IMR-90 (cell line): ENCODE measurements around the gene CREB3L1.

Experiments used
- CEBPB ChIP-seq: IDR thresholded peaks from 2 replicates; pipeline ENCODE4 v1.6.1; 2012; ENCODE audit warnings: low read depth, low read length, improper control_type of control experiment
- CHD1 ChIP-seq: IDR thresholded peaks from 2 replicates; pipeline ENCODE4 v1.6.1; 2012; ENCODE audit warnings: low read depth, low read length, improper control_type of control experiment
- POLR2A ChIP-seq: IDR thresholded peaks from 2 replicates; pipeline ENCODE4 v1.6.1; 2012; ENCODE audit warnings: mild to moderate bottlenecking, low read depth, low read length
- TF ChIP-seq, protein P1 (sequence below): conservative IDR thresholded peaks from 2 replicates; pipeline ENCODE4 v1.5.1; 2012; ENCODE audit warnings: mild to moderate bottlenecking, low read depth, low read length, improper control_type of control experiment

DNA sequence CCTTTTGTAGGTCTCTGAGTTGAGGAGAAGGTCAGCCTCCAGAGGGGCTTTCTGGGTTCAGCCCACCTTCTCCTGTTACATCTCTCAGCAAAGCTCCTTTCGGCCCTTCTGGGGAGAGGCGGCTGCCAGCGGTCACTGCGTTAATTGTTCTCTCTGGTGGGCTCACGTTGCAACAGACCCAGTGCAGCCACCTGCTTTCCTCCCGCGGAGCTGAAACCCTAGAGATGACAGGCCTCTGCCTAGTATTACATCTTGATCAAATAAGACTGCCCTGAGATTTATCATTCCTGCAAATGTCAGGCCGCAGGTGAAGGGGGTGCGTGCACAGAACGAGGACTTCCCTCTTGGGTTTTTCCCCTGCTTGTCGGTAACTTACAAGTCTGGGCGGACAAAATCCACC lies 43.2 kb upstream of the CREB3L1 start:
- TF ChIP-seq CHD1, result no peak
- no peak for TF ChIP-seq POLR2A
- TF ChIP-seq, protein P1, sequence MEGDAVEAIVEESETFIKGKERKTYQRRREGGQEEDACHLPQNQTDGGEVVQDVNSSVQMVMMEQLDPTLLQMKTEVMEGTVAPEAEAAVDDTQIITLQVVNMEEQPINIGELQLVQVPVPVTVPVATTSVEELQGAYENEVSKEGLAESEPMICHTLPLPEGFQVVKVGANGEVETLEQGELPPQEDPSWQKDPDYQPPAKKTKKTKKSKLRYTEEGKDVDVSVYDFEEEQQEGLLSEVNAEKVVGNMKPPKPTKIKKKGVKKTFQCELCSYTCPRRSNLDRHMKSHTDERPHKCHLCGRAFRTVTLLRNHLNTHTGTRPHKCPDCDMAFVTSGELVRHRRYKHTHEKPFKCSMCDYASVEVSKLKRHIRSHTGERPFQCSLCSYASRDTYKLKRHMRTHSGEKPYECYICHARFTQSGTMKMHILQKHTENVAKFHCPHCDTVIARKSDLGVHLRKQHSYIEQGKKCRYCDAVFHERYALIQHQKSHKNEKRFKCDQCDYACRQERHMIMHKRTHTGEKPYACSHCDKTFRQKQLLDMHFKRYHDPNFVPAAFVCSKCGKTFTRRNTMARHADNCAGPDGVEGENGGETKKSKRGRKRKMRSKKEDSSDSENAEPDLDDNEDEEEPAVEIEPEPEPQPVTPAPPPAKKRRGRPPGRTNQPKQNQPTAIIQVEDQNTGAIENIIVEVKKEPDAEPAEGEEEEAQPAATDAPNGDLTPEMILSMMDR, result no peak
- TF ChIP-seq CEBPB, result no peak
